Measurements from ENCODE around the gene ARHGAP27. TPM values are rescaled to one million over a fixed set of nuclear protein-coding genes. Genes with fewer than 3 reads are reported as not detected.

ARHGAP27 gene
- total RNA-seq, 3 donors from 2014 or later (not counting 1 experiment from before 2014, with no cell fraction given), result 125 to 141 (median 126) TPM

- Histone ChIP-seq H3K4me1 (ENCODE audit: control insufficient read depth, insufficient read depth, low read length) (no peaks in the 10 kb centered on the region), H3K36me3 (ENCODE audit: control insufficient read depth, insufficient read depth, low read length) (peaks cover 27% of the 10 kb centered on the region), H3K27me3 (ENCODE audit: control insufficient read depth, insufficient read depth, low read length) (no peaks in the 10 kb centered on the region), H3K4me3 (ENCODE audit: low read length) (no peak overlapping the region), H3K27ac (ENCODE audit: low read length) (no peak overlapping the region), H3K9me3 (ENCODE audit: control insufficient read depth, insufficient read depth, low read length) (no peaks in the 10 kb centered on the region)
- no peak for TF ChIP-seq CTCF (IDR thresholded peaks at IDR 0.05)
- DNase-seq (no peak), ATAC-seq (no peak)
- intact Hi-C loops (cut with micrococcal nuclease), result no loop called here
- 89% methylated on average over 11 of the region's 11 CpGs for WGBS (ENCODE audit: insufficient coverage)
- no peaks in the 10 kb centered on the region for H3K4me1 Mint-ChIP-seq
- no peaks in the 10 kb centered on the region for H3K9me3 Mint-ChIP-seq
- no peaks in the 10 kb centered on the region for H3K36me3 Mint-ChIP-seq
- H3K27me3 Mint-ChIP-seq (ENCODE audit: low read depth in 2 of 2), result no peaks in the 10 kb centered on the region
- no peak overlapping the region for H3K27ac Mint-ChIP-seq
- no peak overlapping the region for H3K4me3 Mint-ChIP-seq
Observed at GRCh38 chr17:45438931-45439610, 6.4 kb upstream of the ARHGAP27 start.

GRCh38 chr17:45437465-45438283 lies 5.0 kb upstream of the ARHGAP27 start:
- Mint-ChIP-seq H3K4me1 (peaks cover 0 to 6% of the 10 kb centered on the region in 2 donors), H3K27ac (no peak overlapping the region), H3K4me3 (no peak overlapping the region), H3K9me3 (no peaks in the 10 kb centered on the region), H3K36me3 (no peaks in the 10 kb centered on the region), H3K27me3 (ENCODE audit: low read depth in 2 of 2) (no peaks in the 10 kb centered on the region)
- no peak for DNase-seq
- H3K4me3 ChIP-seq (ENCODE audit: low read length), result no peak overlapping the region
- no peak for ATAC-seq
- intact Hi-C loops (cut with micrococcal nuclease), result no loop called here
- WGBS (ENCODE audit: insufficient coverage), result 85% methylated on average over 27 of the region's 30 CpGs
- H3K27ac ChIP-seq (ENCODE audit: low read length), result no peak overlapping the region
- no peak for TF ChIP-seq CTCF (IDR thresholded peaks at IDR 0.05)
- peaks cover 7% of the 10 kb centered on the region for H3K4me1 ChIP-seq (ENCODE audit: control insufficient read depth, insufficient read depth, low read length)
- H3K9me3 ChIP-seq (ENCODE audit: control insufficient read depth, insufficient read depth, low read length), result no peaks in the 10 kb centered on the region
- H3K27me3 ChIP-seq (ENCODE audit: control insufficient read depth, insufficient read depth, low read length), result no peaks in the 10 kb centered on the region
- H3K36me3 ChIP-seq (ENCODE audit: control insufficient read depth, insufficient read depth, low read length), result peaks cover 27% of the 10 kb centered on the region

- Histone ChIP-seq H3K4me3 (ENCODE audit: low read length) (no peak overlapping the region), H3K27ac (ENCODE audit: low read length) (no peak overlapping the region), H3K36me3 (ENCODE audit: control insufficient read depth, insufficient read depth, low read length) (peaks cover 27% of the 10 kb centered on the region), H3K9me3 (ENCODE audit: control insufficient read depth, insufficient read depth, low read length) (no peaks in the 10 kb centered on the region), H3K27me3 (ENCODE audit: control insufficient read depth, insufficient read depth, low read length) (no peaks in the 10 kb centered on the region), H3K4me1 (ENCODE audit: control insufficient read depth, insufficient read depth, low read length) (peaks cover 14% of the 10 kb centered on the region)
- DNase-seq (no peak), ATAC-seq (no peak)
- no peaks in the 10 kb centered on the region for H3K27me3 Mint-ChIP-seq (ENCODE audit: low read depth in 2 of 2)
- H3K9me3 Mint-ChIP-seq, result no peaks in the 10 kb centered on the region
- WGBS (ENCODE audit: insufficient coverage), result 98% methylated on average over 21 of the region's 23 CpGs
- no peak for TF ChIP-seq CTCF (IDR thresholded peaks at IDR 0.05)
- H3K4me3 Mint-ChIP-seq, result no peak overlapping the region
- peaks cover 0 to 6% of the 10 kb centered on the region in 2 donors for H3K4me1 Mint-ChIP-seq
- H3K27ac Mint-ChIP-seq, result no peak overlapping the region
- intact Hi-C loops (cut with micrococcal nuclease), result no loop called here
- H3K36me3 Mint-ChIP-seq, result no peaks in the 10 kb centered on the region
Observed at GRCh38 chr17:45436625-45437464, 4.2 kb upstream of the ARHGAP27 start.

Data from natural killer cell (primary cell).